GM18951 (cell line): ENCODE measurements around the gene TSSK3.
"Not testable (repeated sequence)": the region's sequence is repeated elsewhere in the genome, so short reads cannot be mapped to it uniquely, and the experiment has no call there.

Source experiments
- POLR2A ChIP-seq: IDR thresholded peaks from 4 replicates; pipeline ENCODE4 v1.6.1; 2011; ENCODE audit warnings: mild to moderate bottlenecking; ENCODE audit not compliant: insufficient read length, insufficient read depth; ENCODE audit errors: extremely low read depth
- in situ Hi-C: fragments of 300-500 bp; cut with MboI; formaldehyde crosslinking; loops from one replicate; pipeline ENCODE4 v1.12.0; 2022; ENCODE audit warnings: low sequenced_read_pairs, mixed read lengths, inconsistent platforms; ENCODE audit not compliant: unreplicated experiment

TSSK3 gene

DNA sequence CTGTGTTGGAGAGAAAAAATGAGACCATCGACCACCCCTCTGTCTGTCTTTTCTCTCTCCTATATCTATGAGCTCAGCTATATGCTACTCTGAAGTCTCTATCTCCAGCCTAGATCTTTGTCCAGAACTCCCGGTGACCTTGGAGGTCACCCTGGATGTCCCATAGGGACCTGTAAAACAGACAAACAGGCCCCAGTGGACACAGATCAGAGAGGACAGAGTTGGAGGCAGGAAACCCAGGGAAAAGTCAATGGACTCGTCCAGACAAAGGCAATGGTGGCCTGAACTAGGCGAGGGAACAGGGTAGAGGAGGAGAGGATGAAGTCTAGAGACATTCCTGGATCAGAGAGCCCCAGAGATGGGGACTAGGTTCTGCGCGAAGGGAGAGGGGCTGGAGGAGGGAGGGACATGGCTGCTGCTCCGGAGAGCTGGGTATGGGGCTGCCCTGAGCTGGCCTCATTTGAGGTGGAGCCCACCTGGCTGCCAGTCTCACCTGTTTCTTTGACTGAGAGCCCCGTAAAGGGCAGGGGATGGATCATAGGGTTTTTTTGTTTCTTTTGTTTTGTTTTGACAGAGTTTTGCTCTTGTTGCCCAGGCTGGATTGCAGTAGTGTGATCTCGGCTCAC lies 15.7 kb upstream of the TSSK3 start:
- in situ Hi-C loops, result no loop called here
- TF ChIP-seq POLR2A, result no peak

DNA sequence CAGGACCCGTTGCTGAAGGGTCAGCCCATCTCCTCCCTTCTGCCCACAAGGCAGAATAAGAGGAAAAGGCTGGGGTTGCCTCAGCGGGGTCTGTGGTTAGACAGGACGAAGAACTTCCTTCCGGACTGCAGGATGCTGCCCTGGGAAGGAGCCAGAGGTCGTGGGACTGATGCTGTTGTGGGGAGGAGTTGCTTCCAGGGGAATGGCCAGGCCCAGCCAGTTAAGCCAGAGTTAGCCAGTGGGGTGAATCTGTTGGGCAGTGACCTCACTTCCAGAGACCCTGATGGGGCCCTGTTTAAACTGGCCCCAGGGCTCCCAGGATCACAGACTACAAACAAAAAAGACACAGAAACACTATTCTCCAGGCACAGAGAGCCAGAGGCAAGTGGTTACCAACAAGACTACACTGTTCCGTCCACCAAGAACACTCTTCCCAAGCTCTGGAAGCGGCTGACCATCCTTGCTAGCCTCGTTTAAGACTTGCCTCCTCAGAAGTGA lies 13.1 kb upstream of the TSSK3 start:
- in situ Hi-C loops, result no loop called here
- TF ChIP-seq POLR2A, result no peak

DNA sequence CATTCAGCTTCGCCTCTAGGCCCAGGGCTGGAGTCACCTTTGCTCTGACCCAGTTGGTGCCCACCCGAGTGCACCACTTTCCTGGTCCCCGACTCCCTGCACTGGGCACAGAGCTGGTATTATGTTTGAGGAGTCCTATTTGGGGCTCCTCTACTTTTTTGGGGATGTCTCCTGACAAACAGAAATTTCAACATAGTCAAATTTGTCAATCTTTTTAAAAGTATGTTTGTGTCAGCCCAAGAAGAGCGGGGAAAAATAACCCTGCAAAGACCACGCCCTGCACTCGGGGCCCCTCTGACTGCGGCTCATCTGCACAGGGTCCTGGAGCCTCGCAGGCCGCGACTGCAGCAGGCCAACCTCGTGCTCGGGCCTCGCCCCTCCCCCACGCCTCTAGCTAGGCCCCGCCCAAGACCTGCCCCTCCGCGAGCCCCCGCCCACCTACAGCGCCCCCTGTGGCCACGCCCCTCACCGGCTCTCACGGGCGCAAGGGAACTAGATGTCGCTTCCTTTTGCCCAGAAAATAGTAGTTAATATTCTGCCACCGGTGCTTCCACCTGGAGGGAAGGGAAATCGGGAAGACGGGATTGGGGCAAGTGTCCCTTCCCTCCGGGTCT lies 11.4 kb upstream of the TSSK3 start:
- in situ Hi-C loops, result no loop called here
- TF ChIP-seq POLR2A, result no peak

DNA sequence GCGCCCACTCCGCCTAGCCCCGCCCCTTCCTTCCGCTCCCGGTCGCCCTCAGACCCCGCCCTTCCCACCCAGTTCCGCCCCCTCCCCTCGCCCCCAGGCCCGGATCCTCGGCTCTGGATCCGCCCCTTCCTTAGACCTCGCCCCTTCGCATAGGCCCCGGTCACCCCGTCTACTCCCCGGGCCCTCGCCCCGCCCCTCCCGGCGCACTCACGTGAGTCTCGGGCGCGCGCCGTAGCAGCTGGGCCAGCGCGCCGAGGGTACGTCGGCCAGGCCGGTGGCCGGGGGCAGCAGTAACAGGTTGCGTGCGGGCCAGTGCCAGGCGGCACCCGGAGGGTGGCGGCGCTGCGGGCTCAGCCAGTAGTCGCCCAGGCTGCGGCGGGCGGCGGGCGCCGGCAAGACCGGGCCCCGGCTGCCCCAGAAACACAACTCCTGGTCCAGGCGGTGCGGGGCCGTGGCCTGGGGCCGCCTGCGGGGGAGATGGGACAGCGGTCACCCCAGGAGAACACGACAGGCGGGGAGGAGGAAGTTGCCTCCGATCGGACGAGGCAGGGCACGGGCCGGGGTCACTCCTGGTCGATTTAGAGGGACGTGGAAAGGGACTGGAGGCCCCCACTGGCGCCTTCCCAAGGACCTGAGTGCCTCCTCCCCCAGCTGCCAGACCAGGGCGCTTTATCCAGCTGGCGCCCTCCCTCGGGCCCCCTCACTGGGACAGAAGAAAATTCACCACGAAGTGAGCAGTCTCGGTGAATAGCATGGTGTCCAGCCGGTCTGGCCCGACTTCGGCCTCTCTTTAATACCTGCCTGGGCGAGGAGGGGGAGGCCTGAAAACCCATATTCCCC lies 10.7 kb upstream of the TSSK3 start:
- TF ChIP-seq POLR2A, result peak; percentile 85
- in situ Hi-C loops, result no loop called here

DNA sequence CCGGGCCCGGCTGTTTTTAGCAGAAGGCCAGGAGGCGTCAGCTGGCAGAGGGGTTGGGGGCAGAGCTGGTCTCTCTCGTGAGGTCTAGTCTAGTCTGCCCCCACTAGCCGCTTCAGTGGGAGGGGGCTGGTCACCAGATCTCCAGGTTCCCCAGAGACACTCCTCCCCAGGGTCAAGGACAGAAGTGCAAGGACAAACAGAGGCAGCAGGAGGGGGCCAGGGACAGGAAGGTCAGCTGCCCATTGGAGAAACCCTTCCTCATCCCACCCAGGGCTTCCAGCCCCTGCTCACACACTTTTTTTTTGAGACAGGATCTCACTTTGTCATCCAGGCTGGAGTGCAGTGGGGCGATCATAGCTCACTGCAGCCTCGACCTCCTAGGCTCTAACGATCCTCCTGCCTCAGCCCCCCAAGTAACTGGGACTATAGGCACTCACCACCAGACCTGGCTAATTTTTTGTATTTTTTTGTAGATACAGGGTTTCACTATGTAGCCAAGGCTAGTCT lies 10.0 kb upstream of the TSSK3 start:
- in situ Hi-C loops, result no loop called here
- no peak for TF ChIP-seq POLR2A

DNA sequence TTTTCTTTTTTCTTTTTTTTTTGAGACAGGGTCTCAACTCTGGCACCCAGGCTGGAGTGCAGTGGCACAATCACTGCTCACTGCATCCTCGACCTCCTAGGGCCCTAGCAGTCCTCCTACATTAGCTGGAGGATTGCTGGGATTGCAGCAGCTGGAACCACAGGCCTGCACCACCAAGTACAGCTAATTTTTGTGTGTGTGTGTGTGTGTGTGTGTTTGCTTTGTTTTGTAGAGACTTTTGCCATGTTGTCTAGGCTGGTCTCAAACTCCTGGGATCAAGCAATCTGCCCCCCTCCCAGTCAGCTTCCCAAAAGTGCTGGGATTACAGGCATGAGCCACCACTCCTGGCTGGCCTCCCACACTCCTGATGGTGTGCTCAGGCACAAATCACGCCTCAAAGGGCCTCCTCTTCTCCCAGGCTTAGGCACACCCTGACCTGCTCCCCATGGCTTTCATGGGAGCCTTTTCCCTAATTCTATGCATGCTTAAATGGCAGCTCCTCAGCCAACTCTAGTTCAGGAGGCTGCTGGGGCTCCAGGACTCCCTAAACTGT lies 9.4 kb upstream of the TSSK3 start:
- in situ Hi-C loops, result no loop called here
- no peak for TF ChIP-seq POLR2A

DNA sequence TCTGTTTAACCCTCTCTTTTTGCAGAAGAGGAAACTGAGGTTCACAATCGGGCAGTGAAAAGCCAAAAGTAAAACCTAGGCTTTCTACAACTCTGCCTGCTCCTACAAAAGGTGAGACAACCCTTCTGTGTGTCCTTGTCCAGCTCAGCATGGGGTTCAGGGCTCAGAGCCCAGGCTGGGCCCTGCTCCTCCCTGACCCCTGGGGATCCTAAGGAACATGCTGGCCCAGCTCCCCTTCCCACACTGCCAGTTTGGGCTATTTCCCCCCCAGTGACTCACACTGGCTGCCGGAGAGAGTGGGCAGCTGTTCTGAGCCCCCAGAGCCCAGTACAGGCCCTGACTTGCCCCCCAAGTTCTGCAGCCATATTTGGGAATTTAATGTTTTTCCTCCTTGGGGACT lies 8.9 kb upstream of the TSSK3 start:
- no peak for TF ChIP-seq POLR2A
- in situ Hi-C loops, result no loop called here

DNA sequence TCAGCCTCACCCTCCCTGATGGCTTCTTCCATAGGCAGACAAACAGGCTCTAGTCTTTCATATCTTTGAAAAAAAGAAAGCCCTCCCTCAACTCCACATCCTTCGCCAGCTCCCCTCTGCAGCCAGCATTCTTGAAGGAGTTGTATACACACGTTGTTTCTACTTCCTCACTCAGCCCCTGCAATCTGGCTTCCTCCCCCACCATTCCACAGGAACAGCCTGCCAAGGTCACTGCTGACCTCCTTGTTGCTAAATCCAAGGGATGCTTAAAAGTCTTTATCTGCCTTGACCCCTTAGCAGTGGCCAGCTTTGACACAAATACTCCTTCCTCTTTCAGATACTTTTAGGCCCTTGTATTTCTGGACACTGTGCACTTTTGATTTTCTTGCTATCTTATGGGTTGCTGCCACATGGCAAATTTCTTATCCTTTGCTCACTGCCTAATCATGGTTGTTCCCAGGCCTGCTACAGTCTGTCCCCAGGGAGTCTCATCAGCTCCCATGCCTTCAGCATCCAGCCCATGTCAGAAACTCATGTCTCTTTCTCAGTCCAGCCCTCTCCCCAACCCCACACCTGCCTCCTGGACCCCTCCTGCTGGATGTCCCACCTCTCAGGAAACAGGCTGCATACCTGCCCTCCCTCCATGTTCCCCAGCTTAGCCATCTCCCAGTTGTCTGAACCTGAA lies 8.3 kb upstream of the TSSK3 start:
- no peak for TF ChIP-seq POLR2A
- in situ Hi-C loops, result no loop called here

DNA sequence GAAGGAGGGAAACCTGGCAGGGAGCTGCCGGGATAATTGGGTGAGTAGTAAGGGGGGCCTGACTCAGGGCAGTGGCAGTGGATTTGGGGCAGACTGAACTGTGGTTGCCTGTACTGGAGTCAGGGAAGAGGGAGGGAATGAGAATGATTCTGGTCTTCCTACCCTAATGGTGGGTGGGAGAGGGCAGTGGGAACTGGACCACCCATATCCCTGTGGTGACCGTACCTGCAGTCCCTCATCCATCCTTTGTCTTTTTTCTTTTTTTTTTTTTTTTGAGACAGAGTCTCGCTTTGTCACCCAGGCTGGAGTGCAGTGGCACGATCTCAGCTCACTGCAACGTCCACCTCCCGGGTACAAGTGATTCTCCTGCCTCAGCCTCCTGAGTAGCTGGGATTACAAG lies 6.6 kb upstream of the TSSK3 start:
- in situ Hi-C loops, result not testable (repeated sequence)

DNA sequence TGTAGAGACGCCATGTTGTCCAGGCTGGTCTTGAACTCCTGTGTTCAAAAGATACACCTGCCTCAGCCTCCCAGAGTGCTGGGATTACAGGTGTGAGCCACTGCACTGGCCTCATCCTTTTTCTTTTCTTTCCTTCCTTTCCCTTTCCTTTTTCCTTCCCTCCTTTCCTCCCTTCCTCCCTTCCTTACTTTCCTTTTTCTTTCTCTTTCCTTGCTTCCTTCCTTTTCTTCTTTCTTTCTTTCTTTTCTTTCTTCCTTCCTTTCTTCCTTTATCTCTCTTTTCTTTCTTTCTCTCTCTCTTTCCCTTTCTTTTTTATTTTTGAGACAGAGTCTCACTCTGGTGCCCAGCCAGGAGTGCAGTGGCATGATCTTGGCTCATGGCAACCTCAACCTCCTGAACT lies 5.9 kb upstream of the TSSK3 start:
- TF ChIP-seq POLR2A, result no peak
- in situ Hi-C loops, result no loop called here

DNA sequence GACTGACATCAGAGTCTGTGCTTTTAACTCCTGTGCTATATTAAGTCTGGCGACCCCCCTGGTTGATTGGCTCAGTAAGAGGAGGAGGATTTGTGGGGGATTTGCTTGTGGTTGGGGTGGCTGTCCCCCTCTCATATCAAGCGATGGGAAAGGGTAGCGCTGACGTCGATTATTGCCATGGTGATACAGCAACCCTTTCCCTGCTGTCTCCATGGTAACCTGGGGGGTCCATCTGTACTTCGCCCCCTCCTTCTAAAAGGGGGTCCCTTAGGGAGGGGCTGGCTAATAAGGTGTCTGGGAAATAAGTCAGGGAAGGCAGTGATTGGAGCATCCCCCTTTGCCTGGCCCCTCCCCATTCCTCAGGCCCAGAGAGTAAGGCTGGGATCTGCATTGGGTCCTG lies 4.7 kb upstream of the TSSK3 start:
- TF ChIP-seq POLR2A, result no peak
- in situ Hi-C loops, result no loop called here

DNA sequence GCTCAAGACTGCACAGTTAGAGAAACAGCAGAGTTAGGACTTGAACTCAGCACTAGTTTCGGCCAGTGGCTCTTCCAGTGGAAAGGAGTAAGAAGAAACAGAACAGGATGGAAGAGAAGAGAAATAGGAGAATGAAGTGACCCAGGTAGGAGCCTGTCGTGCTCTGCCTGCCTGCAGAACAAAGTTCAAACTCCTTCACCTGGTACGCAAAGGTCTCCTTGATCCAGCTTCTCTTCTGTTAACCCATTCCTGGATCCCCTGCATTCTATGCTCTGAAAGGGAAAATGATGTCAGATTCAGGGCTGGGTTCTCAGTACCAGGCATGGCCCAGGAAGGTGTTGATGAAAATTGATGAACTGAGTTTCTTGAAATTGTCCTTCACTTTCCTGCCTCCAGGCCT lies 3.9 kb upstream of the TSSK3 start:
- in situ Hi-C loops, result no loop called here
- no peak for TF ChIP-seq POLR2A

DNA sequence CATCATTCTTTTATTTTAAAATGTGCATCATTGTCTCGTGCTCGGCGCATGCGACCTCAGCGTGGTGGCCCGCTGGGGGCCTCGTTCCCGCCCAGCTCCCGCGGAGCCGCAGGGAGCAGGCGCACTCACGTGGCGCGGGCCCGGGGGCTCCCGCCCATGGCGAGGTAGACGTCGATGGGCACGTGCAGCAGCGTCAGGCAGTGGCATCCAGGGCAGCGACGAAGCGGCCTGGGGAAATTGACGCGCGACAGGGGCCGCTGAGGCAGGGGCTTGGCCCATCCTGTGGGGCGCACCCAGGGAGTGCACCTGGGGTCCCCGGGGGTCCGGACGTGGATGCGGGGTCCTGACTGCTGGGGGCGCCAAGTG lies 1.0 kb upstream of the TSSK3 start:
- TF ChIP-seq POLR2A, result no peak
- in situ Hi-C loops, result no loop called here
